RPMI8226 (cell line): ENCODE results near the gene TGFBR3.

ENCODE experiments used
- DNase-seq: peaks from one replicate; pipeline ENCODE4 v3.0.0-alpha.2; 2015

Gene TGFBR3

GRCh38 chr1:91821126-91821868 is 64.7 kb downstream of the TGFBR3 start:
- DNase-seq, result no peak

GRCh38 chr1:91819038-91819788 is 66.7 kb downstream of the TGFBR3 start:
- no peak for DNase-seq

GRCh38 chr1:91818713-91818975 is 67.3 kb downstream of the TGFBR3 start:
- no peak for DNase-seq

GRCh38 chr1:91817211-91817905 is 68.6 kb downstream of the TGFBR3 start:
- DNase-seq, result no peak

GRCh38 chr1:91816031-91816430 is 69.9 kb downstream of the TGFBR3 start:
- DNase-seq, result no peak

GRCh38 chr1:91814448-91814847 is 71.5 kb downstream of the TGFBR3 start:
- no peak for DNase-seq

- DNase-seq, result no peak
Measured at GRCh38 chr1:91813813-91814212, 72.1 kb downstream of the TGFBR3 start.

- DNase-seq, result no peak
Measured at GRCh38 chr1:91811363-91812025, 74.5 kb downstream of the TGFBR3 start.

GRCh38 chr1:91809317-91809716 is 76.6 kb downstream of the TGFBR3 start:
- no peak for DNase-seq

- DNase-seq, result no peak
Measured at GRCh38 chr1:91807921-91808620, 77.9 kb downstream of the TGFBR3 start.

- DNase-seq, result no peak
Measured at GRCh38 chr1:91806769-91807700, 78.9 kb downstream of the TGFBR3 start.

- no peak for DNase-seq
Measured at GRCh38 chr1:91806181-91806768, 79.7 kb downstream of the TGFBR3 start.

- DNase-seq, result no peak
Measured at GRCh38 chr1:91805311-91805801, 80.6 kb downstream of the TGFBR3 start.

- no peak for DNase-seq
Measured at GRCh38 chr1:91804546-91805023, 81.4 kb downstream of the TGFBR3 start.

- DNase-seq, result peak; percentile 87
Measured at GRCh38 chr1:91803847-91804545, 82.0 kb downstream of the TGFBR3 start.

GRCh38 chr1:91803123-91803522 is 82.8 kb downstream of the TGFBR3 start:
- no peak for DNase-seq

- DNase-seq, result no peak
Measured at GRCh38 chr1:91801496-91802115, 84.3 kb downstream of the TGFBR3 start.

GRCh38 chr1:91799863-91800262 is 86.1 kb downstream of the TGFBR3 start:
- DNase-seq, result peak; percentile 20

- DNase-seq, result no peak
Measured at GRCh38 chr1:91799159-91799558, 86.8 kb downstream of the TGFBR3 start.

- no peak for DNase-seq
Measured at GRCh38 chr1:91798740-91799139, 87.2 kb downstream of the TGFBR3 start.
